ENCODE data around the gene CORO6.

Gene CORO6

GRCh38 chr17:29667969-29668368 lies 45.3 kb upstream of the CORO6 start:
- no peak for TF ChIP-seq CTCF (IDR thresholded peaks at IDR 0.05; ENCODE audit: low read length)
- TF ChIP-seq EZH2 (optimal IDR thresholded peaks at IDR 0.05; ENCODE audit: low read depth, low read length): no peak
- TF ChIP-seq EZH2phosphoT487 (IDR thresholded peaks at IDR 0.05; ENCODE audit: low read length): no peak
- H3K9ac ChIP-seq (ENCODE audit: low read length): no peak overlapping the region

GRCh38 chr17:29665481-29665810 lies 42.7 kb upstream of the CORO6 start:
- Histone ChIP-seq H3K79me2 (ENCODE audit: low read length) (no peaks in the 10 kb centered on the region), H3K36me3 (replicated peaks; ENCODE audit: insufficient read depth, low read length) (no peaks in the 10 kb centered on the region), H3K27me3 (replicated peaks; ENCODE audit: insufficient read depth, low read length) (no peaks in the 10 kb centered on the region), H3K9ac (ENCODE audit: low read length) (no peak overlapping the region), H3K9me2 (replicated peaks; ENCODE audit: insufficient read depth, low read length) (no peaks in the 10 kb centered on the region), H4K20me1 (ENCODE audit: insufficient read depth, low read length) (no peaks in the 10 kb centered on the region), H3K27ac (ENCODE audit: low read length) (no peak overlapping the region), H3F3A (ENCODE audit: insufficient read depth, low read length) (no peaks in the 10 kb centered on the region), H3K4me1 (ENCODE audit: low read length) (no peaks in the 10 kb centered on the region), H2AFZ (ENCODE audit: low read length) (no peak overlapping the region), H3K4me2 (ENCODE audit: low read depth, low read length) (no peak overlapping the region), H3K4me3 (ENCODE audit: low read length) (no peak overlapping the region), H3K9me3 (replicated peaks; ENCODE audit: insufficient read depth, low read length) (no peaks in the 10 kb centered on the region)
- DNase-seq: no peak
- TF ChIP-seq EZH2phosphoT487 (IDR thresholded peaks at IDR 0.05; ENCODE audit: low read length) (no peak), EZH2 (optimal IDR thresholded peaks at IDR 0.05; ENCODE audit: low read depth, low read length) (no peak), CTCF (IDR thresholded peaks at IDR 0.05; ENCODE audit: low read length) (no peak)

More at GRCh38 chr17:29667969-29668368, 45.3 kb upstream of the CORO6 start:
- DNase-seq: no peak
- H3K36me3 ChIP-seq (replicated peaks; ENCODE audit: insufficient read depth, low read length): no peaks in the 10 kb centered on the region
- H3K4me3 ChIP-seq (ENCODE audit: low read length): no peak overlapping the region
- no peaks in the 10 kb centered on the region for H3K9me3 ChIP-seq (replicated peaks; ENCODE audit: insufficient read depth, low read length)
- no peak overlapping the region for H2AFZ ChIP-seq (ENCODE audit: low read length)
- no peaks in the 10 kb centered on the region for H4K20me1 ChIP-seq (ENCODE audit: insufficient read depth, low read length)
- H3K4me1 ChIP-seq (ENCODE audit: low read length): no peaks in the 10 kb centered on the region
- no peaks in the 10 kb centered on the region for H3K27me3 ChIP-seq (replicated peaks; ENCODE audit: insufficient read depth, low read length)
- no peaks in the 10 kb centered on the region for H3K79me2 ChIP-seq (ENCODE audit: low read length)
- H3F3A ChIP-seq (ENCODE audit: insufficient read depth, low read length): no peaks in the 10 kb centered on the region
- H3K4me2 ChIP-seq (ENCODE audit: low read depth, low read length): no peak overlapping the region
- H3K27ac ChIP-seq (ENCODE audit: low read length): no peak overlapping the region
- H3K9me2 ChIP-seq (replicated peaks; ENCODE audit: insufficient read depth, low read length): no peaks in the 10 kb centered on the region

GRCh38 chr17:29664743-29665480 lies 42.2 kb upstream of the CORO6 start:
- TF ChIP-seq EZH2phosphoT487 (IDR thresholded peaks at IDR 0.05; ENCODE audit: low read length) (no peak), EZH2 (optimal IDR thresholded peaks at IDR 0.05; ENCODE audit: low read depth, low read length) (no peak), CTCF (IDR thresholded peaks at IDR 0.05; ENCODE audit: low read length) (no peak)
- Histone ChIP-seq H3K9me3 (replicated peaks; ENCODE audit: insufficient read depth, low read length) (no peaks in the 10 kb centered on the region), H3K27ac (ENCODE audit: low read length) (no peak overlapping the region), H3K4me2 (ENCODE audit: low read depth, low read length) (no peak overlapping the region), H3F3A (ENCODE audit: insufficient read depth, low read length) (no peaks in the 10 kb centered on the region), H4K20me1 (ENCODE audit: insufficient read depth, low read length) (no peaks in the 10 kb centered on the region), H3K4me1 (ENCODE audit: low read length) (no peaks in the 10 kb centered on the region), H3K9ac (ENCODE audit: low read length) (no peak overlapping the region), H3K9me2 (replicated peaks; ENCODE audit: insufficient read depth, low read length) (no peaks in the 10 kb centered on the region), H3K4me3 (ENCODE audit: low read length) (no peak overlapping the region), H3K27me3 (replicated peaks; ENCODE audit: insufficient read depth, low read length) (no peaks in the 10 kb centered on the region), H3K36me3 (replicated peaks; ENCODE audit: insufficient read depth, low read length) (no peaks in the 10 kb centered on the region), H3K79me2 (ENCODE audit: low read length) (no peaks in the 10 kb centered on the region), H2AFZ (ENCODE audit: low read length) (no peak overlapping the region)
- DNase-seq: no peak
